SK-N-SH treated with all-trans-retinoic acid at 6 μM for 48 hours (cell line): ENCODE results near the gene DDX10.

Experiments used
- ARNTL ChIP-seq: fragments of 450-650 bp; formaldehyde crosslinking; IDR thresholded peaks from 2 replicates; pipeline ENCODE4 v1.5.0; 2020; ENCODE audit warnings: low read depth, mild to moderate bottlenecking, moderate library complexity, borderline replicate concordance
- CSRNP3 ChIP-seq: fragments of 250-450 bp; sonication (Bioruptor Pico); IDR thresholded peaks from 2 replicates; pipeline ENCODE4 v1.5.1; 2021; ENCODE audit warnings: mild to moderate bottlenecking, moderate library complexity
- ESRRG ChIP-seq: fragments of 250-450 bp; sonication (Bioruptor Pico); IDR thresholded peaks from 2 replicates; pipeline ENCODE4 v1.6.1; 2021; ENCODE audit warnings: mild to moderate bottlenecking
- GLIS3 ChIP-seq: fragments of 250-450 bp; sonication (Bioruptor Pico); IDR thresholded peaks from 2 replicates; pipeline ENCODE4 v1.5.0; 2020; ENCODE audit warnings: mild to moderate bottlenecking, moderate library complexity
- PATZ1 ChIP-seq: fragments of 250-450 bp; sonication (Bioruptor Pico); IDR thresholded peaks from 2 replicates; pipeline ENCODE4 v1.8.0; 2020; ENCODE audit warnings: mild to moderate bottlenecking, moderate library complexity, borderline replicate concordance
- POU6F1 ChIP-seq: fragments of 250-450 bp; sonication (Bioruptor Pico); IDR thresholded peaks from 2 replicates; pipeline ENCODE4 v1.8.0; 2021; ENCODE audit warnings: low read depth, mild to moderate bottlenecking, moderate library complexity, borderline replicate concordance
- PPARA ChIP-seq: fragments of 250-450 bp; sonication (Bioruptor Pico); IDR thresholded peaks from 2 replicates; pipeline ENCODE4 v1.5.0; 2020; ENCODE audit warnings: mild to moderate bottlenecking, borderline replicate concordance
- ZFP3 ChIP-seq: fragments of 250-450 bp; sonication (Bioruptor Pico); IDR thresholded peaks from 2 replicates; pipeline ENCODE4 v1.5.0; 2020; ENCODE audit warnings: mild to moderate bottlenecking, moderate library complexity
- ZFP30 ChIP-seq: fragments of 450-650 bp; formaldehyde crosslinking; IDR thresholded peaks from 2 replicates; pipeline ENCODE4 v1.5.0; 2022; ENCODE audit warnings: mild to moderate bottlenecking, moderate library complexity
- ZNF70 ChIP-seq: fragments of 450-650 bp; formaldehyde crosslinking; IDR thresholded peaks from 2 replicates; pipeline ENCODE4 v1.5.0; 2020; ENCODE audit warnings: mild to moderate bottlenecking, moderate library complexity
- ZNF8 ChIP-seq: fragments of 450-650 bp; formaldehyde crosslinking; IDR thresholded peaks from 2 replicates; pipeline ENCODE4 v1.5.0; 2020; ENCODE audit warnings: mild to moderate bottlenecking, moderate library complexity

- TF ChIP-seq ZFP30 (CRISPR knock-in tag) (no peak), ZNF8 (CRISPR knock-in tag) (no peak), ARNTL (CRISPR knock-in tag) (no peak), CSRNP3 (CRISPR knock-in tag) (no peak), ZNF70 (CRISPR knock-in tag) (no peak), GLIS3 (CRISPR knock-in tag) (no peak), PPARA (CRISPR knock-in tag) (no peak), PATZ1 (CRISPR knock-in tag) (no peak), ESRRG (CRISPR knock-in tag) (no peak), ZFP3 (CRISPR knock-in tag) (no peak), POU6F1 (no peak)
These were observed 210.3 kb downstream of the DDX10 start for GRCh38 chr11:108875134-108875533.
